ENCODE results near the gene KRT27.
"Not testable (repeated sequence)": the region's sequence is repeated elsewhere in the genome, so short reads cannot be mapped to it uniquely, and the experiment has no call there.

The KRT27 gene

DNA sequence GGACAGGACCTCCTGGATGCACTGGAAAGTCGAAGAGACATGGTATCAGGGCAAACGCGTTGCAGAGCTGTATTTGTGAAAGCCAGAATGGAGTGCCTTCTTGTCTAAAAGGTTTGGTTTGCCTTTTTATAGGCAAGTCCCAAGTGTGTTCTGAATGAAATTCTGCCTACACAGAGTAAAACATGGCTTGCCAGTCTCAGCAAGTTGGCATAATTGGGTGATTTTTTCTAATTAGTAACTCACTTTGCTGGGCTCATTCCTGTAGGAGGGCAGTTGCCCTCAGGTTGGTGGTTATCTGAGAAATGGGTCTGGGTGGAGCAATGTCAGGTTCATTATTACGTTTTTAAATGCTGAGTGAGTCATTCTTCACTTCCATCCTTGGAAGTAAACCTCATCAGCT lies 27.1 kb downstream of the KRT27 start, which contains the start of gene KRT25:
TSS of gene KRT25 (minus strand) at position 101 of the 400 bp plus-strand sequence. CDS start at position 41, 60 bp downstream.
- no peak for DNase-seq (ENCODE audit: low spot score)

DNA sequence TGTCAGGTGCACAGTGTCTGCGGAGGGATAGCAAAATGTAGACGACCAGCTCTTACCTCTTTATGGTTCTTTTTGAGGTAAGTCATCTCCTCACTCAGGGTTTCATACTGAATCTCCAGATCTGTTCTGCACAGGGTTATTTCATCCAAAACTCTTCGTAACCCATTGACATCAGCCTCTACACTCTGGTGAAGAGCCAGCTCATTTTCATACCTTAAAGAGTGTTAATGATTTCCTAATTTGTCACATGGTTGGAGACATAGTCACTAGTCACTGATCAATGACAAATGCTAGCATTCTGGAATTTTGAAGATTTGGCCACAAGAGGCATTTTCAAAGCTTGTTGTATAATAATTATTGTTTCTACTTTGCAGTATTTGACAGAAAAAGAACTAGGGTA lies 28.5 kb downstream of the KRT27 start:
- DNase-seq (ENCODE audit: low spot score), result no peak

DNA sequence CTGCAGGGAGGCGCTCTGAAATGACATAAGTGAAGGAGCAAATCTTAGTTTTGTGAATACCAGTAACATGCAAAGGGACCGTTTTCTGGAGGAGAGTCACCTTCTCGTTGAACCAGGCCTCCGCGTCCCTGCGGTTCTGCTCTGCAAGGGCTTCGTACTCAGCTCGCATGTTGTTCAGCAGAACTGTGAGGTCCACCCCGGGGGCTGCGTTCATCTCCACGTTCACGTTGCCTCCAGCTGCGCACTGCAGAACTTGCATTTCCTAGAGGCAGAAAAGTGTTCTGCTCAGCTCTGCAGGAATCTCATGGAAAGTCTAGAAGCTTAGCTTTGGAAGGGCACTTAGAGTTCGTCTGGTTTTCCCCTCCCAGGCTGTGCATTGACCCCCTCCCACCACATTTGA lies 31.3 kb downstream of the KRT27 start:
- DNase-seq (ENCODE audit: low spot score), result no peak

DNA sequence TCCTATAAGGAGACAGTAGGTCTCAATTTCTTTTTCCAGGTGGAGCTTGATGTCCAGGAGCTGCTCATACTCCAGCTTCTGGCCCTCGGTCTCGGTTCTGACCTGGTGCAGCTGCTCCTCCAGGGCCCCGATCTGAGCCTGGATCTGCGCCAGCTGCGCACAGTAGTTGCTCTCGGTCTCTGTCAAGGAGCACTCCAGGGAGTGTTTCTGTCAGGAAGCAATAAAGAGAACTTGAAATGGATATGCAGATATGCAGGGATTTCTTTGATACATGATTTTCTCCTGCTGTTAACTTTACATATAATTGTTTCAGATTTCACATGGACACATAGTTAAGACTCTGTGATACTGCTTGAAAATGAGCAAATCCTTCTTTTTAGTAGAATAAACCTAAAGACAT lies 32.0 kb downstream of the KRT27 start:
- DNase-seq (ENCODE audit: low spot score), result no peak

DNA sequence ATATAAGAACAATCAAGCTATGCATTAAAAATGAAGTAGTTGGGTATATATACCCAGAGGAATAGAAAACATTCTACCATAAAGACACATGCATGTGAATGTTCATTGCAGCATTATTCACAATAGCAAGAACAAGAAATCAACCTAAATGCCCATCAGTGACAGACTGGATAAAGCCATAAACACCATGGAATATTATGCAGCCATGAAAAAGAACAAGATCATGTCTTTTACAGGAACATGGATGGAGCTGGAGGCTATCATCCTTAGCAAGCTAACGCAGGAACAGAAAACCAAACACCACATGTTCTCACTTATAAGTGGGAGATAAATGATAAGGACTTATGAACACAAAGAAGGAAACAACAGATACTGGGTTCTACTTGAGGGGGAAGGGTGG lies 33.7 kb downstream of the KRT27 start:
- DNase-seq (ENCODE audit: low spot score), result not testable (repeated sequence)

DNA sequence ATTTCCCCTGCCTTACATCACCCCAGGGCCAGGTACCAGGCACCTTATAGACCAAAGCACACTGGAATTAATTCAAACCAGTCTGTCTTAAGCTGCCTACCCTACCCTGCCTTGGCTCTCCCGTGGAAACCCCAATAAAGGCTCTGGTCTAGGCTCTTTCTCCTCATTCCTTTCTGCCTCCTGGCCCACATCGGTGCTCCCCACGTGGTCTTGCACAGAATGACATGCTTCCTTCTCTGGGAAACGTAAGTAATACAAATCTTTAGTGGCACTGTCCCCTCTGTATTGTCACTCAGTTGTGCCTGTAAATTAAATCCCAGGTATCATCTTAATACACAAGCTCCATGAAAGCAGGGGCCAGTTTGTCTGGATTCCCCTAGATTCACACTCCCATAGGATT lies 43.8 kb downstream of the KRT27 start:
- no peak for DNase-seq (ENCODE audit: low spot score)

DNA sequence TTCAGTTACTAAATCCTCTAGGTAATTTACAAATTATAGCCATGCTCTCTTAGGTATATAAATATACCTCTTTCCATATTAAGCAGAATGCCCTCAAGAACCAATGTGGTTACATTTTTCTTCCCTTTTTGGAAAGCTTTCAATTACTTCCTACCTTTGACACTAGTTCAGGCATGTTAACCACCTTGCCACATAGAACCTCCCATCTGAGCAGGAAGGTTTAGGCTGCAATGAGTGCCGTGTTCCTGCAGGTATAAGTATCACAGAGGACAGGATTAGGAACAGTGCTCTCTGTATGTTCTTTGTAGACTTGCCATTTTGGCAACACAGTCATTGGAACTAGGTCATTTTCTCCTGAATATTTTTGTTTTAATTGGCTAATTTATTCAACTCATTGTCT lies 47.3 kb downstream of the KRT27 start:
- DNase-seq (ENCODE audit: low spot score), result no peak

DNA sequence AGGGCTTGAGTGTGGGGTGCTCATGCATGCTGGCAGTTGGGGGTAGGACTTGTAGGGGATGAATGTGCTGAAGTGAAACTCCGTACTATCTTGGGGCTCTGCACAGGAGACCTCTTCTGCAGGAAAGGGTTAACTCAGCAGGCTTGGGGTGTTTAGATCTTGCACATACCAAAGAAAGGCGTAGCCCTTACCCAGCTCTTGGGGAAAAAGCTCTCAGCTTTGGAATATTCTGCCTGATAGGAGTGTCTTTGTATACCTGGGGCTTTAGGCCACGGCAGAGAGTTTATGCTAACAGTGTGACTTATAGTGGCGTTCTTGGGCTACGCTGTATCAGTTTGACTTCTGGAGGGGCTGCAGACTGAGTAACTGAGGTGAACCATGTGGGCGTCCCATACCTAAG lies 48.3 kb downstream of the KRT27 start:
- DNase-seq (ENCODE audit: low spot score), result no peak

DNA sequence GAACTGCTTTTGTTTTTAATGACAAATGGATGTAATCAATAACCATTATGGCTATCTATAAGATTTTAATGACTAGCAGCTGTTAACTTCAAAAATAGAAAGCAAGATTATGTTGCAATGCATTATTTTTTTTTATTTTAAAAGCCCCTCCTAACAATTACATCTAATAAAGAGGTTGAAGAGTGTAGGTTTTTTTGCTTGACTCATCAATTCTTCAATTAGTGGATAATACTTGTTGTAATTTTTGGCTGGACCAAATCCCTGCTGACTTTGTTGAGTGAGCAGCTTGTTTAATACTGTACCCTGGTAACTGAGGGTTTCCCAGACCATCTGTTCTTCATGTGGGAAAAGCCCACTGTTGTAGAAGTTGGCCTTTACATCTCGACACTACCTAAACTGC lies 51.4 kb downstream of the KRT27 start:
- no peak for DNase-seq (ENCODE audit: low spot score)

DNA sequence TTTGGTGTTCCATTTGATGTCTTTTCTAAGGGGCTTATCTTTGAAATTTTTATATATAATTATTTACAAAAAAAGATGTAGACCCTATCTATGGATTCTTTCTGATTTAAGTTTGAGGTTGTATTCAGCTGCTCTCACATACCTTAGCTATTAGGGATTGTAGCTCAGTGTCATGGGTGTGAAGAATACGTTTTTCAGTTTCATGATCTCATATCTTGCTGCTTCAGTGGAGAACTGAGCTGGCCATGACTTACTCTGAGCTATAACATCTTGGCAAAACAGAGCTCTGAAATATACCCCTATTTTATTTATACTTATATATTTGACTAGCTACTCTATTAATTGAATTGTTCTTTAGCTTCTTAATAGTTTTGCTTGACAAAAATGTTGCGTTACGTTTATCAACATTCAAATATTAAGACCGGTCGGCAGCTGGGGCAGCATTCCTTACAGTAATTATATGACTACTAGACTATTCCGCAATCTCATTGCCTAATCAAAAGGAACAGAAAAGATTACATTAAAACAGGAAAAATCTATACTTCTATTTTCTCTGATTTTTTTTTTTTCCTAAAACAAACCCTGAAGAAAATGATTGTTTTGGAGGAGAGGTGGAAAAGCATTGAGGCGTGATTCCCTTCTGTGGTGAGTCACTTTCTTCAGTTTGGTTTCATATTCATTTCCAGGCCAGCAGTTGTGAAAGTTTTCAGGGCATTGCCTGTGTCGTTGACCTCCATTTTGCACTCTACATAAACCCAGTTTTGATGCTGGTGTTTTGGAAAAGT lies 54.7 kb downstream of the KRT27 start:
- no peak for DNase-seq (ENCODE audit: low spot score)

DNA sequence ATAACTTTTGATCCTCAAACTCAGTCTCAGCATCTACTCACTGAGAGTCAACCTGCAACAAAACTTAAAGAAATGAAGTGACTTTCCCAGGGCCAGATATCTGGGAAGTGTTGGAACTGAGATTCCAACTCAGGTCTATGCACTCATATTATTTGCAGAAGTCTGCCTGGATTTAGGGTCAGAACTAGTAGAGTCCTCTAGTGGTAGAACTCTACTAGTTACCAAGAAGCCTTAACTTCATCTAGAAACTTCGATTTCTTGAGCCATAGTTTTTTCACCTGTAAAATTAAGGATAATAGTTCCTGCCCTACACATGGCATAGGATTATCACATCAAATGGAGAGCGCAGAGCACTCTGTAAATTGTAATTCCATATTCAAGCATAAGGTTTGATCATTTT lies 55.4 kb downstream of the KRT27 start:
- DNase-seq (ENCODE audit: low spot score), result no peak
